ENCODE measurements around the gene AKT3. TPM values are rescaled to one million over a fixed set of nuclear protein-coding genes. Genes with fewer than 3 reads are reported as not detected.

Gene AKT3
- total and polyA plus RNA-seq, 2 experiments from 2014 or later: 4.5 to 18.5 TPM

DNA sequence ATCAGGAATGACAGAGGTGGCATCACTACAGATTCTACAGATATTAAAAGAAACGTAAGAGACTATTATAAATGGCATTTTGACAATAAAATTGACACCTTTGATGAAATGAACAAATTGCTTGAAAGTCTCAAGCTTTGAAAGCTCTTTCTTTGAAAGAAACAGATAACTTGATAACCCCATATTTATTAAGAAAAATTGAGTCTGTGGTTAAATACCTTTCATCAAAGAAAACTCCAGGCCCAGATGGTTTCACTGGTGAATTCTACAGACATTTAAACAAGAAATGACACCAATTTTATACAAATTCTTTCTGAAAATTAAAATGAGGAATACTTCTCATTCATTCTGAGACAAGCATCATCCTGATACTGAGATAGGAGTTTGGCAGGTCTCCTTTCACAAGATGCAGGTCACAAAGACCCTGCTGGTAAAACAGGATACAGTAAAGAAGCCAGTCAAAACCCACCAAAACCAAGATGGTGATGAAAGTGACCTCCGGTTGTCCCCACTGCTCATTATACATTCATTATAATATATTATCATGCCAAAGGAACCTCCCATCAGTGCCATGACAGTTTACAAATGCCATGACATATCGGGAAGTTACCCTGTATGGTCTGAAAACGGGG is 210.9 kb downstream of the AKT3 start:
- Mint-ChIP-seq H3K9me3 (peaks cover 14% of the 10 kb centered on the region), H3K4me1 (0 out of 3 replicates have a peak, but pooled peaks cover 3% of the 10 kb centered on the region), H3K27ac (no peak overlapping the region), H3K36me3 (ENCODE audit: low read depth) (peaks cover 29% of the 10 kb centered on the region), H3K27me3 (ENCODE audit: insufficient read depth, low read depth, poor library complexity) (no peaks in the 10 kb centered on the region), H3K4me3 (no peak overlapping the region)
- H3K9me2 ChIP-seq (ENCODE audit: insufficient read depth): no peaks in the 10 kb centered on the region
- ATAC-seq: no peak
- H3K4me2 ChIP-seq: no peak overlapping the region
- no peak for TF ChIP-seq ZNF114 (CRISPR knock-in tag; IDR thresholded peaks at IDR 0.05)
- TF ChIP-seq, protein P1, sequence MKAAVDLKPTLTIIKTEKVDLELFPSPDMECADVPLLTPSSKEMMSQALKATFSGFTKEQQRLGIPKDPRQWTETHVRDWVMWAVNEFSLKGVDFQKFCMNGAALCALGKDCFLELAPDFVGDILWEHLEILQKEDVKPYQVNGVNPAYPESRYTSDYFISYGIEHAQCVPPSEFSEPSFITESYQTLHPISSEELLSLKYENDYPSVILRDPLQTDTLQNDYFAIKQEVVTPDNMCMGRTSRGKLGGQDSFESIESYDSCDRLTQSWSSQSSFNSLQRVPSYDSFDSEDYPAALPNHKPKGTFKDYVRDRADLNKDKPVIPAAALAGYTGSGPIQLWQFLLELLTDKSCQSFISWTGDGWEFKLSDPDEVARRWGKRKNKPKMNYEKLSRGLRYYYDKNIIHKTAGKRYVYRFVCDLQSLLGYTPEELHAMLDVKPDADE (IDR thresholded peaks at IDR 0.05): no peak
- no peak for TF ChIP-seq POLR2AphosphoS5 (IDR thresholded peaks at IDR 0.05; ENCODE audit: low read depth)
- TF ChIP-seq EZH2phosphoT487 (IDR thresholded peaks at IDR 0.05; ENCODE audit: unreplicated experiment): no peak
- TF ChIP-seq NANOG (IDR thresholded peaks at IDR 0.05; ENCODE audit: borderline replicate concordance): no peak
- TF ChIP-seq, protein P2, sequence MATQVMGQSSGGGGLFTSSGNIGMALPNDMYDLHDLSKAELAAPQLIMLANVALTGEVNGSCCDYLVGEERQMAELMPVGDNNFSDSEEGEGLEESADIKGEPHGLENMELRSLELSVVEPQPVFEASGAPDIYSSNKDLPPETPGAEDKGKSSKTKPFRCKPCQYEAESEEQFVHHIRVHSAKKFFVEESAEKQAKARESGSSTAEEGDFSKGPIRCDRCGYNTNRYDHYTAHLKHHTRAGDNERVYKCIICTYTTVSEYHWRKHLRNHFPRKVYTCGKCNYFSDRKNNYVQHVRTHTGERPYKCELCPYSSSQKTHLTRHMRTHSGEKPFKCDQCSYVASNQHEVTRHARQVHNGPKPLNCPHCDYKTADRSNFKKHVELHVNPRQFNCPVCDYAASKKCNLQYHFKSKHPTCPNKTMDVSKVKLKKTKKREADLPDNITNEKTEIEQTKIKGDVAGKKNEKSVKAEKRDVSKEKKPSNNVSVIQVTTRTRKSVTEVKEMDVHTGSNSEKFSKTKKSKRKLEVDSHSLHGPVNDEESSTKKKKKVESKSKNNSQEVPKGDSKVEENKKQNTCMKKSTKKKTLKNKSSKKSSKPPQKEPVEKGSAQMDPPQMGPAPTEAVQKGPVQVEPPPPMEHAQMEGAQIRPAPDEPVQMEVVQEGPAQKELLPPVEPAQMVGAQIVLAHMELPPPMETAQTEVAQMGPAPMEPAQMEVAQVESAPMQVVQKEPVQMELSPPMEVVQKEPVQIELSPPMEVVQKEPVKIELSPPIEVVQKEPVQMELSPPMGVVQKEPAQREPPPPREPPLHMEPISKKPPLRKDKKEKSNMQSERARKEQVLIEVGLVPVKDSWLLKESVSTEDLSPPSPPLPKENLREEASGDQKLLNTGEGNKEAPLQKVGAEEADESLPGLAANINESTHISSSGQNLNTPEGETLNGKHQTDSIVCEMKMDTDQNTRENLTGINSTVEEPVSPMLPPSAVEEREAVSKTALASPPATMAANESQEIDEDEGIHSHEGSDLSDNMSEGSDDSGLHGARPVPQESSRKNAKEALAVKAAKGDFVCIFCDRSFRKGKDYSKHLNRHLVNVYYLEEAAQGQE (IDR thresholded peaks at IDR 0.05; ENCODE audit: unreplicated experiment): no peak
- TF ChIP-seq, protein P3, sequence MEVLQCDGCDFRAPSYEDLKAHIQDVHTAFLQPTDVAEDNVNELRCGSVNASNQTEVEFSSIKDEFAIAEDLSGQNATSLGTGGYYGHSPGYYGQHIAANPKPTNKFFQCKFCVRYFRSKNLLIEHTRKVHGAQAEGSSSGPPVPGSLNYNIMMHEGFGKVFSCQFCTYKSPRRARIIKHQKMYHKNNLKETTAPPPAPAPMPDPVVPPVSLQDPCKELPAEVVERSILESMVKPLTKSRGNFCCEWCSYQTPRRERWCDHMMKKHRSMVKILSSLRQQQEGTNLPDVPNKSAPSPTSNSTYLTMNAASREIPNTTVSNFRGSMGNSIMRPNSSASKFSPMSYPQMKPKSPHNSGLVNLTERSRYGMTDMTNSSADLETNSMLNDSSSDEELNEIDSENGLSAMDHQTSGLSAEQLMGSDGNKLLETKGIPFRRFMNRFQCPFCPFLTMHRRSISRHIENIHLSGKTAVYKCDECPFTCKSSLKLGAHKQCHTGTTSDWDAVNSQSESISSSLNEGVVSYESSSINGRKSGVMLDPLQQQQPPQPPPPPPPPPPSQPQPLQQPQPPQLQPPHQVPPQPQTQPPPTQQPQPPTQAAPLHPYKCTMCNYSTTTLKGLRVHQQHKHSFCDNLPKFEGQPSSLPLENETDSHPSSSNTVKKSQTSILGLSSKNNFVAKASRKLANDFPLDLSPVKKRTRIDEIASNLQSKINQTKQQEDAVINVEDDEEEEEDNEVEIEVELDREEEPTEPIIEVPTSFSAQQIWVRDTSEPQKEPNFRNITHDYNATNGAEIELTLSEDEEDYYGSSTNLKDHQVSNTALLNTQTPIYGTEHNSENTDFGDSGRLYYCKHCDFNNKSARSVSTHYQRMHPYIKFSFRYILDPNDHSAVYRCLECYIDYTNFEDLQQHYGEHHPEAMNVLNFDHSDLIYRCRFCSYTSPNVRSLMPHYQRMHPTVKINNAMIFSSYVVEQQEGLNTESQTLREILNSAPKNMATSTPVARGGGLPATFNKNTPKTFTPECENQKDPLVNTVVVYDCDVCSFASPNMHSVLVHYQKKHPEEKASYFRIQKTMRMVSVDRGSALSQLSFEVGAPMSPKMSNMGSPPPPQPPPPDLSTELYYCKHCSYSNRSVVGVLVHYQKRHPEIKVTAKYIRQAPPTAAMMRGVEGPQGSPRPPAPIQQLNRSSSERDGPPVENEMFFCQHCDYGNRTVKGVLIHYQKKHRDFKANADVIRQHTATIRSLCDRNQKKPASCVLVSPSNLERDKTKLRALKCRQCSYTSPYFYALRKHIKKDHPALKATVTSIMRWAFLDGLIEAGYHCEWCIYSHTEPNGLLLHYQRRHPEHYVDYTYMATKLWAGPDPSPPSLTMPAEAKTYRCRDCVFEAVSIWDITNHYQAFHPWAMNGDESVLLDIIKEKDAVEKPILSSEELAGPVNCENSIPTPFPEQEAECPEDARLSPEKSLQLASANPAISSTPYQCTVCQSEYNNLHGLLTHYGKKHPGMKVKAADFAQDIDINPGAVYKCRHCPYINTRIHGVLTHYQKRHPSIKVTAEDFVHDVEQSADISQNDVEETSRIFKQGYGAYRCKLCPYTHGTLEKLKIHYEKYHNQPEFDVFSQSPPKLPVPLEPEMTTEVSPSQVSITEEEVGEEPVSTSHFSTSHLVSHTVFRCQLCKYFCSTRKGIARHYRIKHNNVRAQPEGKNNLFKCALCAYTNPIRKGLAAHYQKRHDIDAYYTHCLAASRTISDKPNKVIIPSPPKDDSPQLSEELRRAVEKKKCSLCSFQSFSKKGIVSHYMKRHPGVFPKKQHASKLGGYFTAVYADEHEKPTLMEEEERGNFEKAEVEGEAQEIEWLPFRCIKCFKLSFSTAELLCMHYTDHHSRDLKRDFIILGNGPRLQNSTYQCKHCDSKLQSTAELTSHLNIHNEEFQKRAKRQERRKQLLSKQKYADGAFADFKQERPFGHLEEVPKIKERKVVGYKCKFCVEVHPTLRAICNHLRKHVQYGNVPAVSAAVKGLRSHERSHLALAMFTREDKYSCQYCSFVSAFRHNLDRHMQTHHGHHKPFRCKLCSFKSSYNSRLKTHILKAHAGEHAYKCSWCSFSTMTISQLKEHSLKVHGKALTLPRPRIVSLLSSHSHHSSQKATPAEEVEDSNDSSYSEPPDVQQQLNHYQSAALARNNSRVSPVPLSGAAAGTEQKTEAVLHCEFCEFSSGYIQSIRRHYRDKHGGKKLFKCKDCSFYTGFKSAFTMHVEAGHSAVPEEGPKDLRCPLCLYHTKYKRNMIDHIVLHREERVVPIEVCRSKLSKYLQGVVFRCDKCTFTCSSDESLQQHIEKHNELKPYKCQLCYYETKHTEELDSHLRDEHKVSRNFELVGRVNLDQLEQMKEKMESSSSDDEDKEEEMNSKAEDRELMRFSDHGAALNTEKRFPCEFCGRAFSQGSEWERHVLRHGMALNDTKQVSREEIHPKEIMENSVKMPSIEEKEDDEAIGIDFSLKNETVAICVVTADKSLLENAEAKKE (CRISPR knock-in tag; IDR thresholded peaks at IDR 0.05): no peak
- no peak for TF ChIP-seq STAT1 (IDR thresholded peaks at IDR 0.05; ENCODE audit: unreplicated experiment)
- TF ChIP-seq EZH2 (IDR thresholded peaks at IDR 0.05; ENCODE audit: low read depth, unreplicated experiment): no peak
- TF ChIP-seq JUNB (IDR thresholded peaks at IDR 0.05; ENCODE audit: unreplicated experiment): no peak
- no peak for TF ChIP-seq CREB1 (CRISPR knock-in tag; IDR thresholded peaks at IDR 0.05; ENCODE audit: low read depth)
- TF ChIP-seq, protein P4, sequence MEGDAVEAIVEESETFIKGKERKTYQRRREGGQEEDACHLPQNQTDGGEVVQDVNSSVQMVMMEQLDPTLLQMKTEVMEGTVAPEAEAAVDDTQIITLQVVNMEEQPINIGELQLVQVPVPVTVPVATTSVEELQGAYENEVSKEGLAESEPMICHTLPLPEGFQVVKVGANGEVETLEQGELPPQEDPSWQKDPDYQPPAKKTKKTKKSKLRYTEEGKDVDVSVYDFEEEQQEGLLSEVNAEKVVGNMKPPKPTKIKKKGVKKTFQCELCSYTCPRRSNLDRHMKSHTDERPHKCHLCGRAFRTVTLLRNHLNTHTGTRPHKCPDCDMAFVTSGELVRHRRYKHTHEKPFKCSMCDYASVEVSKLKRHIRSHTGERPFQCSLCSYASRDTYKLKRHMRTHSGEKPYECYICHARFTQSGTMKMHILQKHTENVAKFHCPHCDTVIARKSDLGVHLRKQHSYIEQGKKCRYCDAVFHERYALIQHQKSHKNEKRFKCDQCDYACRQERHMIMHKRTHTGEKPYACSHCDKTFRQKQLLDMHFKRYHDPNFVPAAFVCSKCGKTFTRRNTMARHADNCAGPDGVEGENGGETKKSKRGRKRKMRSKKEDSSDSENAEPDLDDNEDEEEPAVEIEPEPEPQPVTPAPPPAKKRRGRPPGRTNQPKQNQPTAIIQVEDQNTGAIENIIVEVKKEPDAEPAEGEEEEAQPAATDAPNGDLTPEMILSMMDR (conservative IDR thresholded peaks at IDR 0.05; ENCODE audit: low read depth in 2 of 2): no peak
- TF ChIP-seq ZNF331 (CRISPR knock-in tag; IDR thresholded peaks at IDR 0.05; ENCODE audit: low read depth): no peak
- H3F3A ChIP-seq (replicated peaks; ENCODE audit: low read depth): no peaks in the 10 kb centered on the region
- H3K36me3 ChIP-seq (ENCODE audit: insufficient read depth): no peaks in the 10 kb centered on the region; the same call in 1 of the 2 replicates
- no peak overlapping the region for H3K4me3 ChIP-seq
- no peaks in the 10 kb centered on the region for H3K27me3 ChIP-seq (ENCODE audit: insufficient read depth)
- no peak overlapping the region for H2AFZ ChIP-seq
- H3K27ac ChIP-seq (ENCODE audit: low read depth): no peak overlapping the region
- no peak for DNase-seq (ENCODE audit: low spot score)
- H3K79me2 ChIP-seq (replicated peaks; ENCODE audit: insufficient read depth): no peaks in the 10 kb centered on the region
- H4K20me1 ChIP-seq (replicated peaks; ENCODE audit: insufficient read depth): no peaks in the 10 kb centered on the region
- H3K4me1 ChIP-seq (ENCODE audit: insufficient read depth): no peaks in the 10 kb centered on the region

All from GM23338 (cell line).